ENCODE measurements around the gene CNTF.

- TF ChIP-seq POLR2AphosphoS5 (IDR thresholded peaks at IDR 0.05; ENCODE audit: low read depth, low read length) (no peak), TAF1 (IDR thresholded peaks at IDR 0.05; ENCODE audit: borderline replicate concordance, low read depth, low read length) (no peak)
Measured at GRCh38 chr11:58641341-58641740, 18.9 kb downstream of the CNTF start.

All from GM12892 (cell line).